H9 (cell line): ENCODE measurements around the gene PRR16. TPM values are rescaled to one million over a fixed set of nuclear protein-coding genes. Genes with fewer than 3 reads are reported as not detected.

Source experiments
- DNase-seq: peaks from one replicate; pipeline ENCODE4 v3.0.0-alpha.2; 2017
- H2AFZ ChIP-seq: one replicate; pipeline ENCODE4 v1.6.1; 2013; ENCODE audit warnings: mild to moderate bottlenecking, low read length, control low read depth, moderate library complexity
- H2AK5ac ChIP-seq: 2 replicates; pipeline ENCODE4 v1.6.1; 2013; ENCODE audit warnings: low read length, control low read depth, mixed read lengths; ENCODE audit not compliant: insufficient read length
- H2BK120ac ChIP-seq: one replicate; pipeline ENCODE4 v1.6.1; 2013; ENCODE audit warnings: low read depth, mild to moderate bottlenecking, low read length, control low read depth, inconsistent platforms; ENCODE audit not compliant: poor library complexity, severe bottlenecking
- H2BK12ac ChIP-seq: 2 replicates; pipeline ENCODE4 v1.6.1; 2013; ENCODE audit warnings: low read length, control low read depth, mixed read lengths, low read depth; ENCODE audit not compliant: insufficient read length
- H2BK15ac ChIP-seq: 2 replicates; pipeline ENCODE4 v1.6.1; 2013; ENCODE audit warnings: low read depth, low read length, control low read depth
- H2BK20ac ChIP-seq: one replicate; pipeline ENCODE4 v1.6.1; 2013; ENCODE audit warnings: low read depth, mild to moderate bottlenecking, low read length, control low read depth, inconsistent platforms; ENCODE audit not compliant: poor library complexity, severe bottlenecking
- H2BK5ac ChIP-seq: 2 replicates; pipeline ENCODE4 v1.6.1; 2013; ENCODE audit warnings: low read length, control low read depth, mixed read lengths; ENCODE audit not compliant: insufficient read length
- H3K14ac ChIP-seq: 2 replicates; pipeline ENCODE4 v1.6.1; 2013; ENCODE audit warnings: low read length, control low read depth; ENCODE audit not compliant: insufficient read depth
- H3K18ac ChIP-seq: 2 replicates; pipeline ENCODE4 v1.6.1; 2013; ENCODE audit warnings: low read depth, mild to moderate bottlenecking, mixed read lengths, low read length, control low read depth; ENCODE audit not compliant: insufficient read length
- H3K23ac ChIP-seq: 2 replicates; pipeline ENCODE4 v1.6.1; 2013; ENCODE audit warnings: low read length, control low read depth, mixed read lengths, low read depth; ENCODE audit not compliant: insufficient read length
- H3K23me2 ChIP-seq: 2 replicates; pipeline ENCODE4 v1.6.1; 2013; ENCODE audit warnings: low read depth, mild to moderate bottlenecking, mixed read lengths, low read length, control low read depth; ENCODE audit not compliant: insufficient read length, poor library complexity, severe bottlenecking
- H3K27ac ChIP-seq: 2 replicates; pipeline ENCODE4 v1.5.1; 2013; ENCODE audit warnings: low read length, control low read depth, mixed read lengths, low read depth; ENCODE audit not compliant: insufficient read length
- H3K27me3 ChIP-seq: 2 replicates; pipeline ENCODE4 v1.6.1; 2013; ENCODE audit warnings: low read length, control low read depth, inconsistent platforms; ENCODE audit not compliant: insufficient read depth
- H3K4ac ChIP-seq: 2 replicates; pipeline ENCODE4 v1.6.1; 2013; ENCODE audit warnings: low read depth, mild to moderate bottlenecking, control low read depth, inconsistent platforms, low read length, moderate library complexity
- H3K4me1 ChIP-seq: 2 replicates; pipeline ENCODE4 v1.6.1; 2013; ENCODE audit warnings: low read length, control low read depth, inconsistent platforms; ENCODE audit not compliant: insufficient read depth
- H3K4me2 ChIP-seq: 2 replicates; pipeline ENCODE4 v1.6.1; 2013; ENCODE audit warnings: low read length, control low read depth, mixed read lengths; ENCODE audit not compliant: insufficient read length, insufficient read depth
- H3K56ac ChIP-seq: 2 replicates; pipeline ENCODE4 v1.6.1; 2013; ENCODE audit warnings: low read depth, mild to moderate bottlenecking, mixed read lengths, low read length, control low read depth; ENCODE audit not compliant: insufficient read length
- H3K79me1 ChIP-seq: 2 replicates; pipeline ENCODE4 v1.6.1; 2013; ENCODE audit warnings: low read depth, mild to moderate bottlenecking, moderate library complexity, low read length, control low read depth, inconsistent platforms; ENCODE audit not compliant: insufficient read depth, poor library complexity, severe bottlenecking
- H3K79me2 ChIP-seq: 2 replicates; pipeline ENCODE4 v1.6.1; 2013; ENCODE audit warnings: low read length, control low read depth, inconsistent platforms; ENCODE audit not compliant: insufficient read depth
- H3K9ac ChIP-seq: 2 replicates; pipeline ENCODE4 v1.6.1; 2013; ENCODE audit warnings: low read length, control low read depth, mixed read lengths; ENCODE audit not compliant: insufficient read length; ENCODE audit errors: extremely low read depth
- H3K9me3 ChIP-seq: one replicate; pipeline ENCODE4 v1.6.1; 2013; ENCODE audit warnings: low read depth, low read length, inconsistent platforms; ENCODE audit not compliant: control insufficient read depth
- H3T11ph ChIP-seq: one replicate; pipeline ENCODE4 v1.6.1; 2013; ENCODE audit warnings: mild to moderate bottlenecking, low read length, control low read depth, inconsistent platforms
- H4K20me1 ChIP-seq: one replicate; pipeline ENCODE4 v1.6.1; 2013; ENCODE audit not compliant: control insufficient read depth, insufficient read length, insufficient read depth
- H4K5ac ChIP-seq: 2 replicates; pipeline ENCODE4 v1.6.1; 2013; ENCODE audit warnings: low read depth, mild to moderate bottlenecking, mixed read lengths, low read length, control low read depth; ENCODE audit not compliant: insufficient read length
- H4K8ac ChIP-seq: replicated peaks from 2 replicates; pipeline ENCODE4 v1.6.1; 2013; ENCODE audit warnings: low read length, control low read depth, mixed read lengths, low read depth; ENCODE audit not compliant: insufficient read length
- H4K91ac ChIP-seq: 2 replicates; pipeline ENCODE4 v1.6.1; 2013; ENCODE audit warnings: low read depth, mild to moderate bottlenecking, moderate library complexity, mixed read lengths, low read length, control low read depth; ENCODE audit not compliant: insufficient read length
- H3K27ac Mint-ChIP-seq, 3 experiments: 2 replicates in 2 of 3; 3 replicates in 1 of 3; pipeline ENCODE4 v1.8.0; 2020 to 2021; ENCODE audit warnings: mixed read lengths in 3 of 3, mild to moderate bottlenecking in 1 of 3, moderate library complexity in 1 of 3
- H3K27me3 Mint-ChIP-seq: 2 replicates; pipeline ENCODE4 v1.8.0; 2021; ENCODE audit warnings: low read depth, mild to moderate bottlenecking, moderate library complexity, mixed read lengths
- H3K36me3 Mint-ChIP-seq, 3 experiments: 2 replicates in 2 of 3; 3 replicates in 1 of 3; pipeline ENCODE4 v1.8.0; 2020 to 2021; ENCODE audit warnings: low read depth in 3 of 3, mixed read lengths in 3 of 3; ENCODE audit not compliant: insufficient read depth in 1 of 3
- H3K4me1 Mint-ChIP-seq, 2 experiments: 2 replicates each; pipeline ENCODE4 v1.8.0; 2020; ENCODE audit warnings: mixed read lengths in 2 of 2
- H3K4me3 Mint-ChIP-seq, 2 experiments: 2 replicates in 1 of 2; 3 replicates in 1 of 2; pipeline ENCODE4 v1.8.0; 2020 to 2021; ENCODE audit warnings: mild to moderate bottlenecking in 2 of 2, mixed read lengths in 2 of 2, moderate library complexity in 1 of 2
- H3K9me3 Mint-ChIP-seq, 2 experiments: 2 replicates in 1 of 2; 3 replicates in 1 of 2; pipeline ENCODE4 v1.8.0; 2020; ENCODE audit warnings: mild to moderate bottlenecking in 2 of 2, mixed read lengths in 2 of 2, moderate library complexity in 1 of 2
- CTCF ChIP-seq: fragments of 200-600 bp; sonication (generic); conservative IDR thresholded peaks from 3 replicates; pipeline ENCODE4 v1.8.0; 2021; ENCODE audit warnings: antibody characterized with exemption, mild to moderate bottlenecking
- total RNA-seq: library from RNA; stranded (reverse); gene quantifications from 2 replicates; pipeline ENCODE4 v1.2.1, GENCODE V29; 2021

Gene PRR16
- total RNA-seq, 1 experiment from 2014 or later = 0.13 TPM

- Mint-ChIP-seq H3K27ac (no peak overlapping the region), H3K27me3 (no peaks in the 10 kb centered on the region), H3K9me3 (no peaks in the 10 kb centered on the region), H3K4me1 (peaks cover 4 to 5% of the 10 kb centered on the region in 2 experiments), H3K36me3 (no peaks in the 10 kb centered on the region), H3K4me3 (no peak overlapping the region)
- no peak overlapping the region for H2BK120ac ChIP-seq
- no peak overlapping the region for H2AFZ ChIP-seq
- no peak for DNase-seq
- H3T11ph ChIP-seq = no peak overlapping the region
- H3K27me3 ChIP-seq = no peaks in the 10 kb centered on the region
- H3K4me1 ChIP-seq = no peaks in the 10 kb centered on the region
- no peak overlapping the region for H3K14ac ChIP-seq
- no peak overlapping the region for H2BK5ac ChIP-seq
- H4K5ac ChIP-seq = no peak overlapping the region
- no peak overlapping the region for H3K4me2 ChIP-seq
- H3K9me3 ChIP-seq = no peaks in the 10 kb centered on the region
- no peak overlapping the region for H3K56ac ChIP-seq
- H3K18ac ChIP-seq = no peak overlapping the region
- no peak overlapping the region for H3K23ac ChIP-seq
- no peak overlapping the region for H3K4ac ChIP-seq
- H2BK12ac ChIP-seq = no peak overlapping the region
- H4K91ac ChIP-seq = no peak overlapping the region
- H2BK20ac ChIP-seq = no peak overlapping the region
- TF ChIP-seq CTCF = no peak
- no peak overlapping the region for H2AK5ac ChIP-seq
- no peaks in the 10 kb centered on the region for H4K20me1 ChIP-seq
- H3K27ac ChIP-seq = no peak overlapping the region
- no peaks in the 10 kb centered on the region for H3K79me1 ChIP-seq
- no peak overlapping the region for H4K8ac ChIP-seq
- H3K23me2 ChIP-seq = no peaks in the 10 kb centered on the region
- H2BK15ac ChIP-seq = no peak overlapping the region
- H3K79me2 ChIP-seq = no peaks in the 10 kb centered on the region
- H3K9ac ChIP-seq = no peak overlapping the region
These were observed 180.4 kb downstream of the PRR16 start for GRCh38 chr5:120644516-120644915.
